ENCODE results near the gene EDARADD.
"Not testable (repeated sequence)": the region's sequence is repeated elsewhere in the genome, so short reads cannot be mapped to it uniquely, and the experiment has no call there.

Gene EDARADD

GRCh38 chr1:236480758-236481436 lies 86.8 kb downstream of the EDARADD start:
- Histone ChIP-seq H3K27ac (ENCODE audit: low read depth, low read length) (no peak overlapping the region), H3K36me3 (ENCODE audit: control insufficient read depth, insufficient read depth, low read length) (no peaks in the 10 kb centered on the region), H3K4me1 (ENCODE audit: control insufficient read depth, insufficient read depth, low read length) (no peaks in the 10 kb centered on the region), H3K27me3 (ENCODE audit: control insufficient read depth, insufficient read depth, low read length) (no peaks in the 10 kb centered on the region), H3K4me3 (ENCODE audit: low read length) (no peak overlapping the region), H3K9ac (ENCODE audit: low read length) (no peak overlapping the region)

- H3K27me3 ChIP-seq (ENCODE audit: control insufficient read depth, insufficient read depth, low read length): no peaks in the 10 kb centered on the region
- no peak overlapping the region for H3K27ac ChIP-seq (ENCODE audit: low read depth, low read length)
- H3K36me3 ChIP-seq (ENCODE audit: control insufficient read depth, insufficient read depth, low read length): no peaks in the 10 kb centered on the region
- no peak overlapping the region for H3K9ac ChIP-seq (ENCODE audit: low read length)
- H3K4me1 ChIP-seq (ENCODE audit: control insufficient read depth, insufficient read depth, low read length): no peaks in the 10 kb centered on the region
- no peak overlapping the region for H3K4me3 ChIP-seq (ENCODE audit: low read length)
Measured at GRCh38 chr1:236484310-236484971, 90.4 kb downstream of the EDARADD start.

- H3K4me1 ChIP-seq (ENCODE audit: control insufficient read depth, insufficient read depth, low read length): no peaks in the 10 kb centered on the region
- no peak overlapping the region for H3K27ac ChIP-seq (ENCODE audit: low read depth, low read length)
- H3K9ac ChIP-seq (ENCODE audit: low read length): no peak overlapping the region
- H3K36me3 ChIP-seq (ENCODE audit: control insufficient read depth, insufficient read depth, low read length): no peaks in the 10 kb centered on the region
- no peak overlapping the region for H3K4me3 ChIP-seq (ENCODE audit: low read length)
- H3K27me3 ChIP-seq (ENCODE audit: control insufficient read depth, insufficient read depth, low read length): no peaks in the 10 kb centered on the region
Measured at GRCh38 chr1:236486356-236487002, 92.4 kb downstream of the EDARADD start.

GRCh38 chr1:236489161-236489560 lies 95.1 kb downstream of the EDARADD start:
- H3K27me3 ChIP-seq (ENCODE audit: control insufficient read depth, insufficient read depth, low read length); H3K9ac ChIP-seq (ENCODE audit: low read length); H3K36me3 ChIP-seq (ENCODE audit: control insufficient read depth, insufficient read depth, low read length); H3K4me1 ChIP-seq (ENCODE audit: control insufficient read depth, insufficient read depth, low read length); H3K4me3 ChIP-seq (ENCODE audit: low read length); H3K27ac ChIP-seq (ENCODE audit: low read depth, low read length): not testable (repeated sequence)

GRCh38 chr1:236489710-236490377 lies 95.8 kb downstream of the EDARADD start:
- Histone ChIP-seq H3K4me3 (ENCODE audit: low read length) (no peak overlapping the region), H3K27me3 (ENCODE audit: control insufficient read depth, insufficient read depth, low read length) (no peaks in the 10 kb centered on the region), H3K9ac (ENCODE audit: low read length) (no peak overlapping the region), H3K36me3 (ENCODE audit: control insufficient read depth, insufficient read depth, low read length) (no peaks in the 10 kb centered on the region), H3K27ac (ENCODE audit: low read depth, low read length) (no peak overlapping the region), H3K4me1 (ENCODE audit: control insufficient read depth, insufficient read depth, low read length) (no peaks in the 10 kb centered on the region)

GRCh38 chr1:236491469-236492136 lies 97.5 kb downstream of the EDARADD start:
- Histone ChIP-seq H3K36me3 (ENCODE audit: control insufficient read depth, insufficient read depth, low read length) (no peaks in the 10 kb centered on the region), H3K4me1 (ENCODE audit: control insufficient read depth, insufficient read depth, low read length) (no peaks in the 10 kb centered on the region), H3K27me3 (ENCODE audit: control insufficient read depth, insufficient read depth, low read length) (no peaks in the 10 kb centered on the region), H3K27ac (ENCODE audit: low read depth, low read length) (no peak overlapping the region), H3K4me3 (ENCODE audit: low read length) (no peak overlapping the region), H3K9ac (ENCODE audit: low read length) (no peak overlapping the region)

- Histone ChIP-seq H3K27me3 (ENCODE audit: control insufficient read depth, insufficient read depth, low read length) (no peaks in the 10 kb centered on the region), H3K4me3 (ENCODE audit: low read length) (no peak overlapping the region), H3K36me3 (ENCODE audit: control insufficient read depth, insufficient read depth, low read length) (no peaks in the 10 kb centered on the region), H3K9ac (ENCODE audit: low read length) (no peak overlapping the region), H3K27ac (ENCODE audit: low read depth, low read length) (no peak overlapping the region), H3K4me1 (ENCODE audit: control insufficient read depth, insufficient read depth, low read length) (no peaks in the 10 kb centered on the region)
Measured at GRCh38 chr1:236492378-236492777, 98.3 kb downstream of the EDARADD start.

- Histone ChIP-seq H3K4me1 (ENCODE audit: control insufficient read depth, insufficient read depth, low read length) (no peaks in the 10 kb centered on the region), H3K36me3 (ENCODE audit: control insufficient read depth, insufficient read depth, low read length) (no peaks in the 10 kb centered on the region), H3K9ac (ENCODE audit: low read length) (no peak overlapping the region), H3K4me3 (ENCODE audit: low read length) (no peak overlapping the region), H3K27ac (ENCODE audit: low read depth, low read length) (no peak overlapping the region), H3K27me3 (ENCODE audit: control insufficient read depth, insufficient read depth, low read length) (no peaks in the 10 kb centered on the region)
Measured at GRCh38 chr1:236494082-236494481, 100.0 kb downstream of the EDARADD start.

- Histone ChIP-seq H3K4me3 (ENCODE audit: low read length) (no peak overlapping the region), H3K27ac (ENCODE audit: low read depth, low read length) (no peak overlapping the region), H3K36me3 (ENCODE audit: control insufficient read depth, insufficient read depth, low read length) (no peaks in the 10 kb centered on the region), H3K9ac (ENCODE audit: low read length) (no peak overlapping the region), H3K27me3 (ENCODE audit: control insufficient read depth, insufficient read depth, low read length) (no peaks in the 10 kb centered on the region), H3K4me1 (ENCODE audit: control insufficient read depth, insufficient read depth, low read length) (no peaks in the 10 kb centered on the region)
Measured at GRCh38 chr1:236494586-236495466, 100.7 kb downstream of the EDARADD start.

GRCh38 chr1:236495467-236496112 lies 101.5 kb downstream of the EDARADD start:
- Histone ChIP-seq H3K4me3 (ENCODE audit: low read length) (no peak overlapping the region), H3K9ac (ENCODE audit: low read length) (no peak overlapping the region), H3K4me1 (ENCODE audit: control insufficient read depth, insufficient read depth, low read length) (no peaks in the 10 kb centered on the region), H3K27ac (ENCODE audit: low read depth, low read length) (no peak overlapping the region), H3K27me3 (ENCODE audit: control insufficient read depth, insufficient read depth, low read length) (no peaks in the 10 kb centered on the region), H3K36me3 (ENCODE audit: control insufficient read depth, insufficient read depth, low read length) (no peaks in the 10 kb centered on the region)

GRCh38 chr1:236497908-236498307 lies 103.8 kb downstream of the EDARADD start:
- no peaks in the 10 kb centered on the region for H3K27me3 ChIP-seq (ENCODE audit: control insufficient read depth, insufficient read depth, low read length)
- no peak overlapping the region for H3K9ac ChIP-seq (ENCODE audit: low read length)
- no peak overlapping the region for H3K27ac ChIP-seq (ENCODE audit: low read depth, low read length)
- no peaks in the 10 kb centered on the region for H3K36me3 ChIP-seq (ENCODE audit: control insufficient read depth, insufficient read depth, low read length)
- no peak overlapping the region for H3K4me3 ChIP-seq (ENCODE audit: low read length)
- H3K4me1 ChIP-seq (ENCODE audit: control insufficient read depth, insufficient read depth, low read length): no peaks in the 10 kb centered on the region
